MCF 10A (cell line): ENCODE results near the gene SMARCD2. TPM values are rescaled to one million over a fixed set of nuclear protein-coding genes. Genes with fewer than 3 reads are reported as not detected.
"Not testable (repeated sequence)": the region's sequence is repeated elsewhere in the genome, so short reads cannot be mapped to it uniquely, and the experiment has no call there.

Source experiments
- Bru-seq: library from RNA; stranded (reverse); fragments of 400-500 nt; gene quantifications from one replicate; lab custom pipeline; 2021; lab: Mats Ljungman, UMichigan
- BruChase-seq, 2 experiments: library from RNA; stranded (reverse); fragments of 400-500 nt; gene quantifications; one replicate each; lab custom pipeline; 2021; lab: Mats Ljungman, UMichigan
- BruUV-seq: library from RNA; stranded (reverse); fragments of 400-500 nt; replicated peaks from 2 replicates; lab custom pipeline; 2021; lab: Mats Ljungman, UMichigan
- CTCF ChIA-PET: fragments of 300-600 bp; sonication (Branson Sonifier 250); formaldehyde crosslinking; extraction: SDS; loops from one replicate; lab custom pipeline; 2021; ENCODE audit warnings: antibody characterized with exemption, inconsistent platforms; lab: Yijun Ruan, JAX
- POLR2A ChIA-PET: fragments of 300-600, 350-650 bp; sonication (Branson Sonifier 250); formaldehyde crosslinking; extraction: SDS; loops from one replicate; lab custom pipeline; 2020; ENCODE audit warnings: antibody characterized with exemption, inconsistent platforms; lab: Yijun Ruan, JAX
- DNase-seq: peaks from one replicate; pipeline ENCODE4 v3.0.0-alpha.2; 2018; ENCODE audit not compliant: unreplicated experiment
- H3K27ac Mint-ChIP-seq: one replicate; pipeline ENCODE4 v1.8.0; 2022; ENCODE audit warnings: mild to moderate bottlenecking, low read depth, mixed read lengths; ENCODE audit not compliant: unreplicated experiment
- H3K27me3 Mint-ChIP-seq: one replicate; pipeline ENCODE4 v1.8.0; 2022; ENCODE audit warnings: mixed read lengths; ENCODE audit not compliant: insufficient read depth, unreplicated experiment
- H3K36me3 Mint-ChIP-seq: one replicate; pipeline ENCODE4 v1.8.0; 2022; ENCODE audit warnings: mild to moderate bottlenecking, moderate library complexity, mixed read lengths; ENCODE audit not compliant: insufficient read depth, unreplicated experiment
- H3K4me1 Mint-ChIP-seq: one replicate; pipeline ENCODE4 v1.8.0; 2022; ENCODE audit warnings: mixed read lengths; ENCODE audit not compliant: insufficient read depth, unreplicated experiment
- H3K4me3 Mint-ChIP-seq: one replicate; pipeline ENCODE4 v1.8.0; 2022; ENCODE audit warnings: mild to moderate bottlenecking, moderate library complexity, mixed read lengths; ENCODE audit not compliant: unreplicated experiment
- H3K9me3 Mint-ChIP-seq: one replicate; pipeline ENCODE4 v1.8.0; 2022; ENCODE audit warnings: mixed read lengths; ENCODE audit not compliant: unreplicated experiment
- intact Hi-C: fragments of 100-400 bp; cut with micrococcal nuclease; formaldehyde crosslinking; loops from 2 replicates; pipeline ENCODE4 v1.14.1; 2022
- long read RNA-seq: library from polyadenylated mRNA; stranded (forward); transcript quantifications from one replicate; pipeline ENCODE4 v2.0.0, GENCODE V29; 2022
- total RNA-seq: library from RNA; stranded (reverse); gene quantifications from 2 replicates; pipeline ENCODE4 v1.2.3, GENCODE V29; 2022
- TF ChIP-seq, protein P1 (sequence below): fragments of 200-600 bp; IDR thresholded peaks from one replicate; pipeline ENCODE4 v1.8.0; 2022; ENCODE audit warnings: antibody characterized with exemption, mild to moderate bottlenecking; ENCODE audit not compliant: unreplicated experiment

Gene SMARCD2
- 43.7 and 54.6 TPM in 2 replicates for total RNA-seq
- Bru-seq, nascent RNA = percentile 54 among the genes with signal in this experiment
- BruChase-seq, experiment 1, labeled RNA remaining after a 6-hour chase = percentile 82 among the genes with signal in this experiment
- percentile 68 among the genes with signal in this experiment for BruChase-seq, experiment 2, labeled RNA remaining after a 2-hour chase
- long read RNA-seq, transcript SMARCD2-203 (13 exons, 2,716 nt) = major isoform, 68 of 88 reads
- long read RNA-seq, partial matches to known transcripts = 16 of 88 reads
- long read RNA-seq, other reads (novel, unspliced or antisense) = 3 of 88 reads

DNA sequence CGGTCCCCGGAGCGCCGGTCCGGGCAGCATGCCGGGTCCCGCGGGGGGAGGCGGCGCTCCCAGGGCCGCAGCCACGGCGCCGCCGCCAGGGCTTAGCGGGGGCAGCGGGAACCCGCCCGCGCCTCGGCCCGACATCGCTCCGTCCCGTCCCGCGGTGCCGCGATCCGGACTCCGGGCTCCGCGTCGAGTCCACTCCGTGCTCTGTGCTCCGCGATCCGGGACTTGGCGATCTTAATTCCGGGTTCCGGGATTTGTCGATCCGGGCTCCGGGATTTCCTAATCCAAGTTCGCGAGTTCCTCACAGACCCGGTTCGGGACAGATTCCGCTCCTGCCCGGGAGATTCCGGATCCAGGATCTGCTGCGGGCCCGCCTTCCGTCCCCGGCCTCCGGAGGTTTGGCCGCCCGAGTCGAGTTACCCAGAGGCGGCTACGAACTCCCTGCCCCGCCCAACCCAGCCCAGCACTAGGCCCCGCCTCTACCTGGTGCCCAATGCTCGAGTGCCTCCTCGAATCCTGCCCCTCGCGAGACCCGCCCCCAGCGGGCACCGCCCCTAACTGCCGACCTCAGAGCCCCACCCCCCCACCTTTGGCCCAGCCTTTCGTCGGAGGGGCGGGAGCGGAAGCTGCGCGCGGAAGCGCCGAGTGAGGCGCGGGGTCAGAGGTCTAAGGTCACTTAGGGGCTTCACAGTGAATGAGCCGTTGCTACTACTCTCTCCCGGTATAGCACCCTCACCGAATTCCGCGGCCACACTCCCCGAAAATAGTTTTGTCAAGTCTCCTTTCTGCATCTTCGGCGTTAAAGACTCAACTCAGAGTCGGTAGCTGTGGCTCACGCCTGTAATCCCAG is at the start of gene SMARCD2:
Gene SMARCD2, minus strand, starts transcription at position 146 of the 847 bp plus-strand sequence. Its CDS starts 11 bp downstream, at position 135.
- Mint-ChIP-seq H3K4me1 (peaks cover 36% of the 10 kb centered on the region), H3K27me3 (no peaks in the 10 kb centered on the region), H3K27ac (peak within 1 kb of the TSS; percentile 90), H3K4me3 (peak within 1 kb of the TSS; percentile 93), H3K9me3 (no peaks in the 10 kb centered on the region), H3K36me3 (peaks cover 14% of the 10 kb centered on the region)
- POLR2A ChIA-PET = interaction anchor here (0.9 to 9.6 kb wide), 8 partner anchors 15 to 664 kb away, joined by 3 to 187 read pairs (median 9); partner anchors contain the start of genes CCDC47, CEP95, DDX42 and DDX5
- TF ChIP-seq, protein P1, sequence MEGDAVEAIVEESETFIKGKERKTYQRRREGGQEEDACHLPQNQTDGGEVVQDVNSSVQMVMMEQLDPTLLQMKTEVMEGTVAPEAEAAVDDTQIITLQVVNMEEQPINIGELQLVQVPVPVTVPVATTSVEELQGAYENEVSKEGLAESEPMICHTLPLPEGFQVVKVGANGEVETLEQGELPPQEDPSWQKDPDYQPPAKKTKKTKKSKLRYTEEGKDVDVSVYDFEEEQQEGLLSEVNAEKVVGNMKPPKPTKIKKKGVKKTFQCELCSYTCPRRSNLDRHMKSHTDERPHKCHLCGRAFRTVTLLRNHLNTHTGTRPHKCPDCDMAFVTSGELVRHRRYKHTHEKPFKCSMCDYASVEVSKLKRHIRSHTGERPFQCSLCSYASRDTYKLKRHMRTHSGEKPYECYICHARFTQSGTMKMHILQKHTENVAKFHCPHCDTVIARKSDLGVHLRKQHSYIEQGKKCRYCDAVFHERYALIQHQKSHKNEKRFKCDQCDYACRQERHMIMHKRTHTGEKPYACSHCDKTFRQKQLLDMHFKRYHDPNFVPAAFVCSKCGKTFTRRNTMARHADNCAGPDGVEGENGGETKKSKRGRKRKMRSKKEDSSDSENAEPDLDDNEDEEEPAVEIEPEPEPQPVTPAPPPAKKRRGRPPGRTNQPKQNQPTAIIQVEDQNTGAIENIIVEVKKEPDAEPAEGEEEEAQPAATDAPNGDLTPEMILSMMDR = no peak
- CTCF ChIA-PET = interaction anchor here (0.6 to 1.0 kb wide), 4 partner anchors 8 to 23 kb away, joined by 3 to 4 read pairs (median 3); no protein-coding TSS in a partner anchor
- DNase-seq = peak; percentile 98
- intact Hi-C loops = no loop called here
- no TSS peak for BruUV-seq

DNA sequence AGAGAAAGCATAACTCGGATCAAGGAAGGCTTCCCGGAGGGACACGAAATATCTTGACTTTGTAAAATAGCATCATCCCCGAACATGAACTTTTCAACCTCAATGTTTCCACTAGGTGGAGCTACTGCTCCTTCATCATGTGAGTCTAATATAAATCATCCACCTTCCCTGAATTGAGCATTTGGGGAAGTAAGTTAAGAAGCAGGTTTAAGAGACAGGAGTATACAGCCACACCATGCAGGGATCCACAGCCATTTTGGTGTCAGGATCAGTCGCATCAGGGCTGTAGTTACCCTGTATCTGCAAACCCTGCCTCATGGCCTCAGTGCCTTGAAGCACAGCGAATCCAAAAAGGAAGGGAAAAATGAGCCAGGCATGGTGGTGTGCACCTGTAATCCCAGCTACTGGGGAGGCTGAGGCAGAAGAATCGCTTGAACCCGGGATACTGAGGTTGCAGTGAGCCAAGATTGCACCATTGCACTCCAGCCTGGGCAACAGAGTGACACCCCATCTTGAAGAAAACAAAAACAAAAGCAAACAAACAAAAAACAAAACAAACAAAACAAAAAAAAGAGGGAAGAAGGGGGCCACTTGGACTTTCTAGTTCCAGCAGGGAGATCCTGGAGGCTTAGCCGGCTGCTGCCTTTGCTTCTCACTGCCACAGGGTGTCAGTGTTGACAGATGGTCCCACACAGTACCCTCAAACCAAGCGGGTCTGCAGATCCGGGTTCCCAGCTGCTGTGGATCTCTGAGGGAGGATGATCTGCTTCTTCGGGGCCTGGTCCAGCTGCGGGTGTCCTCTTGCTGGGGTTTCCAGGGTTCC is 46.8 kb upstream of the SMARCD2 start:
- intact Hi-C loops, H3K4me3 Mint-ChIP-seq, H3K27ac Mint-ChIP-seq, H3K4me1 Mint-ChIP-seq, H3K9me3 Mint-ChIP-seq, H3K36me3 Mint-ChIP-seq, BruUV-seq, POLR2A ChIA-PET: not testable (repeated sequence)
- peak; percentile 43 for DNase-seq
- peaks cover 42% of the 10 kb centered on the region for H3K27me3 Mint-ChIP-seq
- TF ChIP-seq, protein P1 = peak; percentile 37
- CTCF ChIA-PET = interaction anchor here (0.7 to 2.4 kb wide), 18 partner anchors 8 to 1581 kb away, joined by 3 to 11 read pairs (median 4); no protein-coding TSS in a partner anchor

DNA sequence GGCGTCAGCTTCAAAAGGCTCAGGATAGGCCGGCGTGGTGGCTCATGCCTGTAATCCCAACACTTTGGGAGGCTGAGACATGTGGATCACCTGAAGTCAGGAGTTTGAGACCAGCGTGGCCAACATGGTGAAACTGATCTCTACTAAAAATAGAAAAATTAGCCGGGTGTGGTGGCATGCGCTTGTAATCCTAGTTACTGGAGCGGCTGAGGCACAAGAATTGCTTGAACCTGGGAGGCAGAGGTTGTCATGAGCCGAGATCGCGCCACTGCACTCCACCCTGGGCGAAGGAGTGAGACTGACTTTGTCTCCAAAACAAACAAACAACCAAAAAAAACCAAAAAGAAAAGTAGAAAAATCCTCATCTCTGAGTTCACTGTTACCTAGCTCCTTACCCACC is 42.6 kb upstream of the SMARCD2 start:
- H3K9me3 Mint-ChIP-seq, H3K4me1 Mint-ChIP-seq, H3K27ac Mint-ChIP-seq, DNase-seq, BruUV-seq, intact Hi-C loops, H3K4me3 Mint-ChIP-seq, CTCF ChIA-PET, POLR2A ChIA-PET, H3K36me3 Mint-ChIP-seq: not testable (repeated sequence)
- H3K27me3 Mint-ChIP-seq = peaks cover 20% of the 10 kb centered on the region

DNA sequence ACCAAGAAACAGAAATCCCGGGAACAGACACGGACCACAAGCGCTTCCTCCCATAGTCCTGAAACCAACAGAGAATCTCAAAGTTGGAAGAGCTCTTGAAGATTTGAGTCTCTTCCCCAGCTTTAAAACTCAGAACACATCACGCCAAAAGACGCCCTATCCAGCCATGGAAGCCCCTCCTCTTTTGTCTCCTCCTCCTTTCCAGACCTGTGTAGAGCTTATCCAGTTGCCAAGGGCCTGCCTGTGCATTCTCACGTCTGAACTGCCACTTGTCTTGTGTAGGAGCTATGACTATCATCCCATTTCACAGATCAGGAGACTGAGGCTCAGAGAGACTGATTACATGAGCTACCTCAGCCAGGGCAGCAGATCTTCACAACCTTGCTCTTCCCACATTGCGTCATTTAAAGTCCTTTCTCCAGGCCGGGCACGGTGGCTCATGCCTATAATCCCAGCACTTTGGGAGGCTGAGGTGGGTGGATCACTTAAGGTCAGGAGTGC is 40.2 kb upstream of the SMARCD2 start:
- ChIA-PET POLR2A (interaction anchor here (1.3 kb wide), 1 partner anchor 263 kb away, joined by 4 read pairs; no protein-coding TSS in a partner anchor), CTCF (interaction anchor here (0.6 to 2.6 kb wide), 14 partner anchors 16 to 349 kb away, joined by 3 to 15 read pairs (median 3); no protein-coding TSS in a partner anchor)
- H3K27ac Mint-ChIP-seq, H3K9me3 Mint-ChIP-seq, BruUV-seq, H3K4me3 Mint-ChIP-seq, DNase-seq, H3K36me3 Mint-ChIP-seq, H3K4me1 Mint-ChIP-seq, intact Hi-C loops: not testable (repeated sequence)
- peaks cover 40% of the 10 kb centered on the region for H3K27me3 Mint-ChIP-seq
